SK-N-MC (cell line): ENCODE results near the gene ELMO1.

ENCODE experiments used
- EZH2 ChIP-seq: fragments of 200-600 bp; sonication (generic); IDR thresholded peaks from one replicate; pipeline ENCODE4 v1.6.1; 2017; ENCODE audit warnings: antibody characterized with exemption
- FOXP2 ChIP-seq: optimal IDR thresholded peaks from 2 replicates; pipeline ENCODE3; 2011; ENCODE audit warnings: mild to moderate bottlenecking, moderate library complexity; ENCODE audit not compliant: insufficient read depth; ENCODE audit errors: extremely low read length, control extremely low read depth
- POLR2AphosphoS5 ChIP-seq: IDR thresholded peaks from 2 replicates; pipeline ENCODE4 v1.6.1; 2012; ENCODE audit warnings: mild to moderate bottlenecking, low read depth, low read length, borderline replicate concordance

DNA sequence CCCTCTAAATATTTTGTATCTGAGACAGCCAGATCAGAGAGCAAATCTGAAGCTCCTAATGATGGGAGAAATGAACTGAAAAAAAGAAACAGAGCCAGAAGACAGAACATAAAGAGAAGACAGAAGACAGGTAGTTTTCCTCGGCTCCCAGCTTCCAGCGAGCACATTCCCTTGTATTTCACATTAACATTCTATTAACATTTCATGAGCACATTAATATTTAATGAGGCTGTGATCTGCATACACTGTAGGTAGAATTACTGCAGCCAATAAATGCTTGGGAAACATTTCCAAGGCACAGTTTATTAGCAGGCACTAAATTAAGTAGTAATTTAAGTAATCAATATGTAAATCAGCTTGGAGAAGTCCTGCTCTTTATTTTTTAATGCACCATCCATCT is 349.9 kb downstream of the ELMO1 start:
- TF ChIP-seq POLR2AphosphoS5, result no peak
- no peak for TF ChIP-seq EZH2
- no peak for TF ChIP-seq FOXP2
